ENCODE results near the gene FGGY. TPM values are rescaled to one million over a fixed set of nuclear protein-coding genes. Genes with fewer than 3 reads are reported as not detected.

The FGGY gene
- polyA plus RNA-seq, 12 donors: 8.5 to 16.8 (median 13.8) TPM; not detected in 1

DNA sequence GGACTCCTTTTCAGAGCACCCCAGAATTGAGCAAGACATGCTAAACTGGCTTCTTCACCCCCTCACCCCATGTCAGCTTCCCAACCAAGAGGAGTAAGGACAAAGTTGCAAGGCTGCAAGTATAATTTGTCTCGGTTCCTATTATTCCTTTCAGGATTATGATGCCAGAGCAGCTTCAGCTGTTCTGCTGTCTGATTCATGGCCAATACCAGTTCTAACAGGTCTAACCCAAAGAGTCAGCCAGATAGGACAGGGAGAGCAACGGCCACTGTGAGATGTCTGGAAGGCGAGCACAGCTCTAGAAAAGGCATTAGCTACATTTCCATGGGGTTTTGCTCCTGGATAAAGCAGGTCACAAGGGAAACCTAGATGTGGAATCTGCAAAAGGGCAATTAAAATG is 464.5 kb downstream of the FGGY start:
- DNase-seq: no peak

DNA sequence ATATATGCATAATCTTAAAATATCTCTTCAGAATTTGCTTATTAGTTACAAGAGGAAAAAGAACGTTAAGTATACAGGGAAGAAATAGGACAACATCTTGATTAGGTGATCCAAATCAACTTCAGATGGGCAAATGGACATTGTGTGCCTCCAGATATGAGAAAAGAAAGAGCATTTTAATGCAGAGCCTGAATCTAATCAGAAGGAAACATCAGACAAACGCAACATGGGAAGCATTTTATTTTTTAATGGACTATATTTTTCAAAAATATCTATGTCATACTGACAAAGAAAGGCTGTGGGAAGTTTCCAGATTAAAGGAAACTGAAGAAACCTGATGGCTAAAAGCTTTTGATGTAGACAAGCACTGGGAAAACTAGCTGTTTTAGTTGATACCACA is 466.5 kb downstream of the FGGY start:
- no peak for DNase-seq

DNA sequence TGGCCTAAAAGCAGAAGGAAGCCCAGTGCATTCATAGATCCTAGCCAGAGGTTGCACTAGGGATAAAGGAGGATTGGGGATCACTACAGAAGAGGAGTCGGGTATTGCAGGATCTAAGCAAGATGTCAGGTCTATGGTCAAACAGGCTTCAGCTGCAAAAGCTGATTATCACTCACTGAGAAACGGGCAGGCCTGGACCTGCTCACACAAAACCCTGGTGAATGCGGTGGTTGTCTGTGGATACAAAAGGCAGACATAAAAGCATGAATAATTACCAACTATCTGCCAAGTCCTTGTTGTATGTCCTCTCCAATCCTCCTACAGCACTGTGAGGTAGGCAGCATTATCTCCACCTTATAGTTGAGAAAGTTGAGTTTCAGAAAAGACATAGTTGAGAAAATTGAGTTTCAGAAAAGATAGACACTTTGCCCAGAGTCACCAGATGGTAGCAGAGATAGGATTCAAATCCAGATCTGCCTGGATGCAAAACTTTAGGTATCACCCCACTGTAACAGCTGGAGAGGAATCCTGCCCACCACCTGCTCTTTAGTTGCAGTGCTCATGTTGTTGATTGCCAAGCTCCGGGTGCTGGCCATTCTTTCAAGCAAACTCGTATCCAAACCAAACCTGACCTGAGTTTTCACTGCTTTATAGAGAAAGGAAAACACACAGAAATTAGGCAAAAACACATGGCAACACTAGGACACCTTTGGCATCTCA is 468.3 kb downstream of the FGGY start:
- no peak for DNase-seq

DNA sequence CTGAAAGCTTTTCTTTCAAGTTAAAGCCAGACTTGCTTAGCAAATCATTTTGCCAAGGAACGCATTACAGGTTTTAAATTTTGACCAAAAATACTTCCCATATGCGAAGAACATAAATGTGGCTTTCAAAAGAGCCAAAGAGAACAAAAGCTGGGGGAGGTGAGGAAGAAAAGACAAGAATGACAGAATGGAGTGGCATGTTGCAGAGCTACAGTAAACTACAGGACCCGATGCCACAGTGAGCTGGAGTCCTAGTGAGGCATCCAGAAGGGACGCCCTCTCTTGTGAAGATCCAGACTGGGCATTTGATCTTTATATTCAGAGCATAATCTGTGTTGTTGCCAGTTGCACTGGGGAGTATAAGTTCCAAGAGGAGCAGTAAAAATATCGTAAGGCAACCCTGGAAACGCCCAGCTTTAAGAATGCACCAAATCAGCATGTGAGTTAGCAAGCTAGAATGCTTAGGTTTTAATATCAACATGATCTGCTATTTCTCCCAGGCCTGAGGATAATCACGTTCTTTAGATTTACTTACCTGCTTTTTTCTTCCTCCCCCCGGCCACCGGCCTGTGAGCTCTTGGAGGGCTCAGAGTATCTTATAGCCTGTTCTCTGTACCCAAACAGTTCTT is 469.4 kb downstream of the FGGY start:
- DNase-seq: no peak

DNA sequence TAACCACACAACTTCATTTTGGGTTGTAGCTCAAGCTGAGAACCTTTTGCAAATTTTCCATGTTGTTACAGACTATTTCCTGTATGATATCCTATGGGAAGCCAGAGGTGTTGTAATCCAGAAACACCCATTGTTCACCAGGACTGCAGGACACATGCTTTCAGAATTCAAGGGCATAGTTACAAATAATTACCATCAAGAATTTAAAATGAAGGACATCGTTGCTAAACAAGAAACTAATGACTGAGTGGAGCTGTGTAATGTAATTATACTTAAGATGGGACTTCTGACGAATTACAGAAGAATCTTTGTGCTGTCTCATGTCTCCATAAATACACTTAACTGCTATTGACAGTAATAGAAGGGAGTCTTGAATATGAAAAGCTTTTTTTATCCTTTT is 470.2 kb downstream of the FGGY start:
- DNase-seq: no peak

DNA sequence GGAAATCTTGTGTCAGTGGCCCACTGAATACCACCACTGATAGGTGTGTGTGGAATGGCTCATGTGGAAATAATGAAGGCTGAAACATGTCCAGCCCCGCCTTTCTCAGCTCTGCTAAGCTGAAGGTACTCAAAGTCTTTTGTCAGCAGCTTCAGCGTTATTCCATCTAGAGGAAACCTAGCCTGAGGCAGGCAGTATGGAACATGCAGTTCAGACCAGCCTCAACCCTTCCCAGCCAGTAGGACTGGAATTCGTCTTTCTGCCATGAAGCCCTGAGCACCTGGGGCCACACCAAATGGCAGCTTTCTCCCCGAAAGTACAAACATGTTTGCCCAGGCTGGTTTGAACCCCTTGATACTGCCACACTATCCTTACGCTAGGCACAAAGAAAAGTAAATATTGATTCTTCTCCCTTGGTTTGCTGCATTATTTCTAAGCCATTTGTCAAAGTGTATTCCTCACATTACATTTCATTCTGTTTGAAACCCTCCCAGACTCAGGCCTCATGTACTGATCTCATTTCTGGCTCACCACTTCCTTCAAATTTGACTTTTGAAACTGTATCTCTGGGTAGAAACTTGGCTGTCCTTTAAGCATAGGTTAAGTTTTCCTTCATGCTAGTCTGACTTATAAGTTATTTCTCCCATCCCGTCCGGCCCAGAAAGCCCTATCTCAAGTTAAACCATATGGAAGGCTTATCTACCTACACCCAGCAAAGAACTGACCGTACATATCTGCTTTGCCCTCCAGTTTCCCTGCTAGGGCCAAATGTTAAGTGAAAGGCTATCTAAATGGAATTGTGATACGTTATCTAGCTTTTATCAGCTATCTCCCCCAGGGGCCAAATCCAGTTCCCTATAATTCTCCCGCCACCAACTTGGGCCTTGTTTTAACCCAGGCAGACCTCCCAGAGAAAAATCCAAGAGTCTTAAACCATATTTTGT is 472.2 kb downstream of the FGGY start:
- DNase-seq: no peak

DNA sequence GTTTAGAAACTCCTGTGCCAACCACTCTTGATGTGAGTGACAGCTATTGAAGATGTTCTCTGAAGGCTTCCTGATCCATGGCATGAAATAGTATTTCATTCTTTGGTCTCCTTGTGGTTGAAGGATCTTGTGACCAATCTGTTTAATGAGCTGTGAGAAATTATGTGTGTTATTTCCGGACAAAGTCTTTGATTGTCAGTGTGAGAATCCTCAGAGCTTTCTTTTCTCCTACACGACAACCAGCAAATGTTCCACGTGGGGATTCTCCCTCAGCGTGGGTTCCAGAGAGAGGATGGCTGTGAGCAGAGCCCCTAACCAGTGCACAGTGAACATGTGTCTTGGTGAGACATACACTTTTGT is 472.8 kb downstream of the FGGY start:
- no peak for DNase-seq

DNA sequence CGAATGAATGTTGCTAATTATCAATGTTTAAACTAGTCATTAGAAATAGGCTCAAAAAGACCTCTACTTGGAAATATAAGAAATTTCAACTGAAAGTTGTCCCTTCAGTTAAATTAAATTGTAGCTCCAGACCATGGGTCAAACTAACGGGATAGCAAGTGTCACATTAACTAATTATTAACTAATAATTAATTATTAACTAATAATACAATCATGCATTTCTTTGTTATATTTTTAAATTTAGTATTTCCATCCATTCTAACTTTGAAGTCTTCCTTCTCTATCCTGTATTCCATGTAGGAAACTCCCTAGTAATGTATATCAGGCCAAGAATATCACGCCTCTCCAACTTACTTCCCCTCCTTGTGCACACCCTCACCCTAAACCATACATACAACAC is 474.5 kb downstream of the FGGY start:
- DNase-seq: no peak

DNA sequence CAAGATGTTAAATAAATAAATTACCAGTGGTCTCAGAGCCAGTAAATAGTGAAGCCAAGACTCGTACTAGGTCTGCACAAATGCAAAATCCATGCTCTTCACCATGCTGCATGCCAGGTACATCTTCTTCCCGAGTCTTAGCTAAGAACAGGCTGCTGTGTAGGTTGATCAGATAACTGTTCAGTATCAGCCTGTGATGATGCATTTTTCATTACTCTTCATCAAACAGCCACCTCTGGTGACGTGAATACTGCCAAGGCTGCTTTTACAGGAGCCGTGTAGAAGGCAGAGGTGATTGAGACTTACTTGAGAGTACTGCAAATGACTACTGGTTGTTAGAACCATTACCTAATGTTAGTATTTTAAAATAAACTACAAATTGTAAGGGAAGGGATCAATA is 478.6 kb downstream of the FGGY start:
- DNase-seq: no peak

DNA sequence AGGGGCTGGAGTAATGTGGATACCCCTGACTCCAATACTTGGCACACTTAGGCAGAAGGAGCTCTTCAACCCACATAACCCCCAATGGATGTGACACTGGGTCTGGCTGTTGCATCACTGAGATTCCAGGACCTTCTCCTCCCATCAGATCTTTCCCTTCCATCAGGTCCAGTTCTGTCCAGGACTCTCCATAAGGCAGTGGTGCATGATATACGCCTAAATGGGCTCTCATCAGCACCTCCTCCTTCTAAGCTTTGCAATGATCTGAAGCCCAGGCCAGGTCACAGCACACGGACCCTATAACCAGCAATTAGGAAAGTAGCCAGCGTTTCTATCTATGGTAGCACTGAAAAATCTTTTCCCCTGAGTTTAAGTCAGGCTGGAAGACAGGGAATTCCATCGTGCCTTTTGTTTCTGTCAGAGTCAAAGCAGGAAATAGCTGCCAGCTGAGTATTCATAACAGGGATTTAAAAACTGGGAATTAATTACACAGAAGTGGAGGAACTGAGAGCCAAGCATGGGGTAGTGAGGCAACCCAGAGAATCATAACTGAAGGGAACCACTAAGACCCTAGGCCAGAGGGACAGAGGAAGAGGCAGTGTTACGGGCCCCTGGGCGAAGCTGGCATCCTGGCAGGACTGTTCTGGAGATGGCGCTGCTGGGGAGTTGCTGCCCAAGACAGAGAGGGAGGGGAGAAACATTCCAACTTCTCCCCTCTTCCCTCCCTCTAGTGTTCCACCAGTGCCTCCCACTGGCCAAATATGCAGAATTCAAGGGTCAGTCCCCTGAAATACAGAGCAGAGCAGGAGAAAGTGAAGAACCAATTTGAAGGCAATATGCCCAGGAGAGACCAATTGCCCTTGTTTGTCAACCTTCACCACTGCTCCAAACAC is 480.3 kb downstream of the FGGY start:
- DNase-seq: no peak

DNA sequence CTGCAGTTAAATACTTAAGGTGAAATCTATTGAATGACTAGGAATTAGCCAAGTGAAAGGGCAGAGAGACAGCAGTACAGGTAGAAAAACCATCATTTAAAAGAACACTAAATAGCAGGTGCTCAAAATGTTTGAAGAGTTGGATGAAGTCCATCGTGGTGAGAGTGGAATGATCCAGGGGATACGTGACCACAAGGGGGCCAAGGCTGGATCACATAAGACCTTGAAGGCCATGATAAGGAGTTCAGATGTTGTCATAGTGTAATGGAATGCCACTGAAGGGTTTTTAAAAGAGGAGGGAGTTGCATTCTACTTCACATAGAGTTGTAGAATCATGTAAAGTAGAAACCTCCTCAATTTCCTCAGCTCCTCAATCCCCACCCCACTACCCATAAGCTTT is 483.1 kb downstream of the FGGY start:
- no peak for DNase-seq

DNA sequence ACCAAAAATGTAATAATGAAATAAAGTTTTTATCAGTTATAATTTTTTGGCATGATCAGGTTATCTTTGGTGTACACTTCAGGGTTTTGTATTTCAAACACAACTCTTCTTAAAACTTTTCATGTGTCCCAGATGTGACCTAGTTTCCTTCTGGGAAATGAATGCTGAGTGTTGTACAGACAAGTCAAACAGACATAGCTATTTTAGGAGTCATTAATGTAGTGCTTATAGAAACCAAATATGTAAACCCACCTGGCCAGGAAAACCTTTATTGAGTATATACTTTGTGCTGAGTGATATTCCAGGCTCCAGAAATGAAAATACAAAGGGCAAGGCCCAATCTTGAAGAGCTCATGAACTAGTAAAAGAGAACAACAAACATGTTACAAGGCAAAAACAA is 491.9 kb downstream of the FGGY start:
- DNase-seq: no peak

DNA sequence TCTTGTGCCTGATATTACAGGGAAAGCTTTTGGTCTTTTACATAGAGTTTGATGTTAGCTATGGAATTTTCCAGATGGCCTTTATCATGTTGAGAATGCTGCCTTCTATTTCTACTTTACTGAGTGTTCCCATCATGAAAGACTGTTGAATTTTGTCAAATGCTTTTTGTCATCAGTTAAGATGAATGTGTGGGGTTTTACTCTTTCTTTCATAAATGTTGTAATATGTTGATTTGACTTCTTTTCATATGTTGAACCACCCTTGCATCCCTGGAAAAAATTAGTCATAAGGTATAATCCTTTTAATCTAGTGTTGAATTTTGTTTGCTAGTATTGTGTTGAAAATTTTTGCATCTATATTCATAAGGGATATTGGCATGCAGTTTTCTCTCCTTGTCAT is 501.7 kb downstream of the FGGY start:
- no peak for DNase-seq

DNA sequence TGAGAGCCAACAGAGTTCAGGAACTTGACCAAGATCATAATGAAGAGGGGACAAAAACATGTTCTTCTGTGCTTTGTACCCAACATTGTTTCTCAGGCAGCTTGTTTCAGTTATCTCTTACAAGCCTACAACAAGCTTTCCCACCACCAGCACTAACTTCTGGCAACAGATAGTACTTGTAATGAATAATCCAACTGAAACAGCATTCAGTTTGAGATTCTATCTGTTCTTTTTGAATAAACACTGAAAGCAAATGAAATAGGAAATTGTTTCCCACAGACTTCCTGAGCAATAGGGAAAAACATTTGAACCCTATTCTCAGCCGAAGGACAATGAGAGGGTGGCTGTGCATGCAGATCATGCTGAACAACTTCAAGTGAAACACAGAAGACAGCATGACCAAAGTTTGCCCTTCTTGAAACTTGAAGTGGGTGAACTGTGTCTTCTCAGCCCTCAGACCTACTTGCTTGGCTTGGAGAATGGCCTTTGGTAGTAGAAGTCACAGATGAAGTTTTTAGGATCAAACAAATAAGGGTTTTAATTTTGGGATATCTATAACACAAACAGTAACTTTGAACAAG is 506.7 kb downstream of the FGGY start:
- DNase-seq: no peak

DNA sequence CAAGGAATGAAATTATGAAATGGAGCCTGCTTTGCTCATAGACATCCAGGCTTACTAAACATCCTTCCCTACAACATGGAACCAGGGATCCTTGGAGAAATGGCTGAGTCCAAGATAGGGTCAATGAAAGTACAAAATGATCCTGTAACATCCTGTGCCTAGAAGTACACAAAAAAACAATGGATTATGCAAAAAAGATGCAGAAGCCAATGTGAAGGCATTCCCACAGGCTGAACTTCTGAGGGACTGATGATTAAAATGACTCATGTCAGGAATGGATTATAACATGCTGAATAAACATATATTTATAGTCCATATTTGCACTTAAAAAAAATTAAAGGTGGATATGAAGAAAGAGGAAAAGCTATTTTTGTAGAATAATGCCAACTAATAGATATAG is 507.4 kb downstream of the FGGY start:
- no peak for DNase-seq

DNA sequence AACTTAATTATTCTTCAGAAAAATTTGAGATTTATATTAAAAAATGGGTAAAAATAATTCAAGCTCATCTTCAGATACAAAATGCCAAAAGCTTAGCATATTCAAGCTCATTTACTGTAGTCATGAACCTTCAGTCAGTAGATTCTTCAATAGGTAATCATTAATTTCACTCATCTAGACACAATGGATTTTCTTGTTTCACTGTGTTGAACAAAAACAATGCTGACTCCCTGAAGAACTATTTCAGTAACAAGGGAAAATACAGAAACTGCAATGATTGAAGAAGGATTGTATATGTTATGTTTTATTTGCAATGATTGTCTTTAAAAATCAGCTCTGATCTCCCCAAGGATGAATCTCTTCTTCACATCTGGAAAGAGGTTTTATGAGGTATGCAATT is 508.7 kb downstream of the FGGY start:
- DNase-seq: no peak
